OCI-LY7 (cell line): Measurements from ENCODE around the gene HACL1. TPM values are rescaled to one million over a fixed set of nuclear protein-coding genes. Genes with fewer than 3 reads are reported as not detected.

ENCODE experiments used
- BruUV-seq: library from RNA; stranded (reverse); fragments of 400-500 nt; replicated peaks from 2 replicates; lab custom pipeline; 2021; lab: Mats Ljungman, UMichigan
- CTCF ChIA-PET: fragments of 300-600 bp; sonication (Branson Sonifier 250); formaldehyde crosslinking; loops from one replicate; lab custom pipeline; 2022; ENCODE audit warnings: antibody characterized with exemption; ENCODE audit not compliant: unreplicated experiment; lab: Charles Lee
- POLR2A ChIA-PET: fragments of 300-600 bp; sonication (Branson Sonifier 250); formaldehyde crosslinking; loops from one replicate; lab custom pipeline; 2022; ENCODE audit warnings: antibody characterized with exemption; lab: Charles Lee
- DNase-seq: peaks from one replicate; pipeline ENCODE4 v3.0.0-alpha.2; 2015; ENCODE audit warnings: low spot score
- H2AFZ ChIP-seq: fragments of 200-600 bp; sonication (generic), shearing (Covaris generic); 2 replicates; pipeline ENCODE4 v1.6.1; 2014; ENCODE audit warnings: mild to moderate bottlenecking, antibody characterized with exemption, low read length, moderate library complexity
- H3K27ac ChIP-seq: fragments of 200-600 bp; sonication (generic); 2 replicates; pipeline ENCODE4 v1.5.1; 2014; ENCODE audit warnings: mixed run types, low read depth, mild to moderate bottlenecking, moderate library complexity, low read length, inconsistent platforms; ENCODE audit not compliant: poor library complexity, severe bottlenecking
- H3K36me3 ChIP-seq: fragments of 200-600 bp; sonication (generic); 2 replicates; pipeline ENCODE4 v1.6.1; 2014; ENCODE audit warnings: mild to moderate bottlenecking, antibody characterized with exemption, low read length, moderate library complexity, mixed read lengths; ENCODE audit not compliant: insufficient read depth
- H3K4me1 ChIP-seq: fragments of 200-600 bp; sonication (generic); 2 replicates; pipeline ENCODE4 v1.5.1; 2014; ENCODE audit warnings: mild to moderate bottlenecking, low read length; ENCODE audit not compliant: insufficient read depth, poor library complexity, severe bottlenecking
- H3K4me2 ChIP-seq: fragments of 200-600 bp; sonication (generic); 2 replicates; pipeline ENCODE4 v1.6.1; 2014; ENCODE audit warnings: mild to moderate bottlenecking, low read length
- H3K4me3 ChIP-seq: fragments of 200-600 bp; sonication (generic); 2 replicates; pipeline ENCODE4 v1.5.1; 2014; ENCODE audit warnings: mild to moderate bottlenecking, low read depth, low read length; ENCODE audit not compliant: poor library complexity, severe bottlenecking
- H3K79me2 ChIP-seq: fragments of 200-600 bp; sonication (generic); 2 replicates; pipeline ENCODE4 v1.6.1; 2016; ENCODE audit warnings: low read depth, mild to moderate bottlenecking, low read length, moderate library complexity, mixed read lengths; ENCODE audit not compliant: insufficient read depth
- H3K9me2 ChIP-seq: fragments of 200-600 bp; sonication (generic); 2 replicates; pipeline ENCODE4 v1.6.1; 2016; ENCODE audit warnings: mild to moderate bottlenecking, low read length, mixed read lengths; ENCODE audit not compliant: insufficient read depth
- H3K9me3 ChIP-seq: fragments of 200-600 bp; sonication (generic); 2 replicates; pipeline ENCODE4 v1.6.1; 2014; ENCODE audit warnings: mild to moderate bottlenecking, mixed run types, low read length, mixed read lengths
- H4K20me1 ChIP-seq: fragments of 200-600 bp; sonication (generic); 2 replicates; pipeline ENCODE4 v1.6.1; 2014; ENCODE audit warnings: mild to moderate bottlenecking, antibody characterized with exemption, low read length, moderate library complexity, mixed read lengths; ENCODE audit not compliant: insufficient read depth
- CTCF ChIP-seq: fragments of 200-600 bp; sonication (generic); conservative IDR thresholded peaks from 2 replicates; pipeline ENCODE4 v1.5.1; 2014; ENCODE audit warnings: mild to moderate bottlenecking, antibody characterized with exemption, low read length, moderate library complexity, mixed read lengths
- EZH2phosphoT487 ChIP-seq: fragments of 200-600 bp; sonication (generic); IDR thresholded peaks from 2 replicates; pipeline ENCODE4 v1.6.1; 2018; ENCODE audit warnings: low read depth, borderline replicate concordance, mild to moderate bottlenecking, mixed run types, antibody characterized with exemption, low read length, moderate library complexity, mixed read lengths
- intact Hi-C: fragments of 100-400 bp; cut with micrococcal nuclease; formaldehyde crosslinking; loops from one replicate; pipeline ENCODE4 v1.10.0; 2022; ENCODE audit not compliant: unreplicated experiment
- total RNA-seq, 2 experiments: library from RNA; depleted of rRNA in 1 of 2; stranded (reverse); fragments of >200 nt in 1 of 2; shearing (Covaris generic) in 1 of 2; gene quantifications; 2 replicates each; pipeline ENCODE4 v1.2.3, GENCODE V29; 2014 to 2022

Gene HACL1
- total RNA-seq, 2 experiments from 2014 or later, result 22.0 to 25.5 TPM

- Histone ChIP-seq H2AFZ (no peak overlapping the region), H4K20me1 (no peaks in the 10 kb centered on the region), H3K4me1 (no peaks in the 10 kb centered on the region), H3K4me2 (no peak overlapping the region), H3K4me3 (no peak overlapping the region), H3K27ac (no peak overlapping the region), H3K9me2 (no peaks in the 10 kb centered on the region), H3K9me3 (no peaks in the 10 kb centered on the region), H3K79me2 (no peaks in the 10 kb centered on the region), H3K36me3 (no peaks in the 10 kb centered on the region)
- ChIA-PET CTCF (no interaction called here), POLR2A (interaction anchor here (0.6 to 0.8 kb wide), 2 partner anchors 147 to 206 kb away, joined by 3 read pairs; no protein-coding TSS in a partner anchor)
- BruUV-seq, result no TSS peak
- TF ChIP-seq CTCF (no peak), EZH2phosphoT487 (no peak)
- intact Hi-C loops, result loop anchor here (10.0 kb wide), 2 partner anchors 319 to 409 kb away; no protein-coding TSS in a partner anchor
- DNase-seq, result peak; percentile 10
These were observed 34.8 kb upstream of the HACL1 start for GRCh38 chr3:15636028-15636709.

- H3K79me2 ChIP-seq, result no peaks in the 10 kb centered on the region
- H3K4me3 ChIP-seq, result no peak overlapping the region
- TF ChIP-seq CTCF, result no peak
- TF ChIP-seq EZH2phosphoT487, result no peak
- H2AFZ ChIP-seq, result no peak overlapping the region
- ChIA-PET CTCF (no interaction called here), POLR2A (no interaction called here)
- no peaks in the 10 kb centered on the region for H4K20me1 ChIP-seq
- no peak for DNase-seq
- H3K36me3 ChIP-seq, result no peaks in the 10 kb centered on the region
- H3K4me2 ChIP-seq, result no peak overlapping the region
- intact Hi-C loops, result loop anchor here (10.0 kb wide), 2 partner anchors 320 to 410 kb away; no protein-coding TSS in a partner anchor
- no peak overlapping the region for H3K27ac ChIP-seq
- H3K9me3 ChIP-seq, result no peaks in the 10 kb centered on the region
- H3K4me1 ChIP-seq, result peaks cover 7% of the 10 kb centered on the region
- no TSS peak for BruUV-seq
- no peaks in the 10 kb centered on the region for H3K9me2 ChIP-seq
These were observed 33.8 kb upstream of the HACL1 start for GRCh38 chr3:15635121-15635661.

- Histone ChIP-seq H2AFZ (no peak overlapping the region), H3K4me1 (peaks cover 10% of the 10 kb centered on the region), H3K79me2 (no peaks in the 10 kb centered on the region), H3K9me2 (no peaks in the 10 kb centered on the region), H3K27ac (no peak overlapping the region), H3K4me3 (no peak overlapping the region), H3K36me3 (no peaks in the 10 kb centered on the region), H4K20me1 (no peaks in the 10 kb centered on the region), H3K4me2 (no peak overlapping the region), H3K9me3 (no peaks in the 10 kb centered on the region)
- no peak for TF ChIP-seq CTCF
- TF ChIP-seq EZH2phosphoT487, result no peak
- no TSS peak for BruUV-seq
- DNase-seq, result no peak
- ChIA-PET POLR2A (interaction anchor here (0.6 to 0.8 kb wide), 2 partner anchors 96 to 180 kb away, joined by 3 to 7 read pairs; no protein-coding TSS in a partner anchor), CTCF (no interaction called here)
- intact Hi-C loops, result loop anchor here (5.0 to 10.0 kb wide), 3 partner anchors 320 to 613 kb away; no protein-coding TSS in a partner anchor
These were observed 33.3 kb upstream of the HACL1 start for GRCh38 chr3:15634671-15635070.
